Hippocampal formation (tissue), 2 donors: ENCODE data around the gene IKZF5.
A peak's percentile ranks its signal among the peaks of the same experiment; 100 is the strongest.

Experiments
- DNase-seq, 2 donors: peaks; one replicate each; lab custom pipeline; 2025; lab: John Stamatoyannopoulos, UW

IKZF5 gene

DNA sequence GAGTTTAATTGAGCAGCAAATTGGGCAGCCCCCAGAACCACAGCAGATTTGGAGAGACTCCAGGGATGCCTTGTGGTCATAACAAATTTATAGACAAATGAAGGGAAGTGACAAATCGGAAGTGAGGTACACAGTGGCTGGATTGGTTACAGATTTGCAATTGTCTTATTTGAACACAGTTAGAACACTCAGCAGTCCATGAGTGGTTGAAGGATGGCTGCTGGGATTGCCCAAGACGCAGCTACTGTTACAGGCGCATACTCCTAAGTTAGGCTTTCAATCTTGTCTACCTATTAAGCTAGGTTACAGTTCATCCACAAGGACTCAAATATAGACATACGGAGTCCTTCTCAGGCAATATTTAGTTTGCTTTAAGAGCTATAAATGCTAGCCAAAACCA is 7.6 kb upstream of the IKZF5 start:
- no peak for DNase-seq

DNA sequence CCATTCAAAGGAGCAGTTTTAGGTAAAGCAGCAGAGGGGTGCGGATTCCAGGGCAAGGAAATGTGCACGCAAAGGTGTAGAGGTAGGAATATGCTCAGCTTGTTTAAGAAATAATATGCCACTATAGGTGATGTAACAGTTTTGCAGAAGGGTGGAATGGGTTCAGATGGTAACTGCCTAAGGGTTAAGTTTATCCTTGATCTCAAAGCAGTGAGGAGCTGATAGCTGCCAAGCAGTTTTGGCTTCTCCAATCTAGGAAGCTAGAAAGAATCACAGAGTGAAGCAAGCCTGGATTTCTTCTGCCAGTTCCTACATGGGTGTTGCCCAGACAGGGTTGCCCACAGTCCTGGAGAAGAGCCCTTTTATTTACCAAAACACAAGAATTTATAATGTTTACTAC is 6.2 kb upstream of the IKZF5 start:
- no peak for DNase-seq

DNA sequence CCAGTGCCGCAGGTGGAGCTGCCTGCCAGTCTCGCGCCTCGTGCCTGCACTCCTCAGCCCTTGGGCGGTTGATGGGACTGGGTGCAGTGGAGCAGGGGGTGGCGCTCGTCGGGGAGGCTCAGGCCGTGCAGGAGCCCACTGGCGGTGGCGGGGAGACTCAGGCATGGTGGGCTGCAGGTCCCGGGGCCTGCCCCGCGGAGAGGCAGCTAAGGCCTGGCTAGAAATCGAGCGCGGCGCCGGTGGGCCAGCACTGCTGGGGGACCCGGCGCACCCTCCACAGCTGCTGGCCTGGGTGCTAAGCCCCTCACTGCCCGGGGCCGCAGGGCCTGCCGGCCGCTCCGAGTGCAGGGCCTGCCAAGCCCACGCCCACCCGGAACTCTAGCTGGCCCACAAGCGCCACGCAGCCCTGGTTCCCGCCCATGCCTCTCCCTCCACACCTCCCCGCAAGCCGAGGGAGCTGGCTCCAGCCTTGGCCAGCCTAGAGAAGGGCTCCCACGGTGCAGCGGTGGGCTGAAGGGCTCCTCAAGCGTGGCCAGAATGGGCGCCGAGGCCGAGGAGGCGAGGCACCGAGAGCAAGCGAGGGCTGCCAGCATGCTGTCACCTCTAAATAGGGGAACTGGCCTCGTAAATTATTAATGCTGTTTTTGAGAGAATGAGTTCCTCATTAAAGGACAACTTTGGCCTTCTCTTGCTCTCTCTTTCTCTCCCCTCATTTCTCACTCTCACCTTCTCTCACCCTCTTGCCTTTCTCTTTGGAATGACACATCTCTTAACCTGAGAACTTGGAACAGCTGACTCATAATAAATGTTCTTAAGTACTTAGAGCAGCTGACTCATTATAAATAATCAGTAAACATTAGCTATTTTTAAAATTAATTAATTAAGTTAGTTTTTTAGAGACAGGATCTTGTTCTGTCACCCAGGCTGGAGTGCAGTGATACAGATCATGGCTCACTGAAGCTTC is 5.1 kb upstream of the IKZF5 start:
- no peak for DNase-seq

DNA sequence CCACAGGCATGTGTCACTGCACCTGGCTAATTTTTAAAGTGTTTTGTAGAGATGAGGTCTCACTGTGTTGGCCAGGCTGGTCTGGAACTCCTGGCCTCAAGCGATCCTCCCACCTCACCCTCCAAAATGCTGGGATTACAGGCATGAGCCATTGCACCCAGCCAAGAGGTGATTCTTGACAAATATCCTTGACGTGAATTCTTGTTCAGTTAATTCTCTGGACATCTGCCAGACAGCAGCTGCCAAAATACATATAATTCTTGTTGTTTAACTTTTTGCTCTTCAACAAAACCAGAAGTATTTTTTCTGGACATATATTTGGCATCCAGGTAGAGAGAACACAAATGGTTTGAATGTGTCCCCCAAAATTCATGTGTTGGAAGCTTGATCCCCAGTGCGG is 3.4 kb upstream of the IKZF5 start:
- no peak for DNase-seq

DNA sequence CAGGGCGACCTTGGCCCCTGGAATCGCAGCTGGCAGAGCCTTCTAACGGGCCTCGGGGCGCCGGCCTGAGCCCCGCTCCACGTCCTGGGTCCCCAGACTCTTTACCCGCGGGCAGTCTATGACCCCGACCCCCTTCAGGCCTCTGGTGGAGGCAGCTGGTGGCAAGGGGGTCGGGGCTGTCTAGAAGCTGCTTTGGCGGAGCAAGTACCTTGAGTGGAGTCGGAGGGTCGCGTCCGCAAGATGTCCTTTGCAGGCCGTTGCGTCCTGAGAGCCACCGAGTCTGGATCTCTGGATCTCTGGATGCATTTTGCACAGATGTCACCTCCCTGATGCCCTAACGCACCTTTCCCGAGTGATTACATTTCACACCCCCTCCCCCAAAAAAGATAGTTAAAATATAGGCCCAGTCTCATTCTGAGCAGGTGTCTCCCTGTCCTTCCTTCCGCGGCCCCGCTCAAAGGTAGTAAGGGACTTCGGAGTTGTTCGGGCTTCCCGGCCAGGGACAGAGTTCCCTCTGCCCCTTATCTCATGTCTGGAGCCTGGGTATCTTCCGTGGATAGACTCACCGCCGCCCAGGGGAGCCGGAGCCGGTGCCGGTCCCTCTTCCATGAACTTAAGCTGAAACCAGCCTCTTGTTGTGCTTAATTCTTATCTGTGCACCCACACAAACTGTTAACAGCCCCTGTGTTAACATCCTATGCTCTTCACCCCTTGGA is 668 bp upstream of the IKZF5 start:
- DNase-seq = no peak

DNA sequence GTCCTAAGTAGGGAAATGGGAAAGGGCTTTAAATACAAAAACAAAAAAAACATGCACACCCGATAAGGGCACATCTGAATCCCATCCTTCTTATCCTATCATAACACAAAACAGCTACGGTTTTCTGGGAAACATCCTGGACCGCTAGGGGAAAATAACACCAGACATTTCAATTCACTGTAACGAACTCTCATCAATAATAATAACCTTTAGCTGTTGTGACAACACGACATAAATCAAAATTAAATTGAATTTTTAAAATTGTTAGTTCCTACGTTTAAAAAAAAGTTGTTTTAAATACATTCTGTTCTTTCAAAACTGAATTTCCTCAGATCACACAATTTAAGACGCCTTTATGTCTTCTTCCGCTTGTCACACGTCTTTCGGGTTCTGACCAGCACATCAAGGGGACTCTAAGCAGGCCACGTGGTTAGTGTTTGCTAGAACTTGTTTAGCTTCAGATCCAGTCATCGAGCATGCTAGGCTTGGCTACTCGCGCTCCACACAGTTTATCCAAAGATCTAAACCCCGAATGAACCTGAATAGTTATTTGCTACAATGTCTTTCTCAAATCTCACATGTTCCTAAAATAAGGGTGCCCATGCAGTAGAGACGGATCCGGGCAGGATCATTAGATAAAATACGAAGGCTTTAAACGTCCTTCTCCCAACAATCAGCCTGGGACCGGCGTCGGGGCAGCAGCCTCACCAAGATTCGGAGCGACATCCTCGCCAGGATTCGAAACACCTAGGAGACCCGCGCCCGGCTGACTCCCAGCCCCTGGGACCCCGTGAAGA is 839 bp downstream of the IKZF5 start:
- DNase-seq = no peak

DNA sequence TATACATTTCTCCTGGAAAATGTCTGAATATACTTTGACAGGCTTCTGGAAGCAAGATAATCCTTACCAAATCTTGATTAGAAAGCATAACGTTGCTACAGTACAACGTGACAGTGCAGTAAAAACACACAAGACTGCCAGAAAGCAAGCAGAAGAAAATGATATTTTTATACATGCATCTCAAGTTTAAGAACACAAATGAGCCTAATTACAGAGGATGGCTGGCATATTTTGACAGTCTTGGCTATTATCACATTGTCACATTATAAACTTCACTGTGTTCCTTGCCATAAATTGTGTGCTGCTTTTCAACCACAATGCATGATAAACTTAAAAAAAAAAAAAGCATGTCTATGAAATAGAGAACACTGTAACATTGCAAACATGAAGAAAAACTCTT is 4.3 kb downstream of the IKZF5 start:
- DNase-seq = no peak

GRCh38 chr10:123001370-123001769 is 7.2 kb downstream of the IKZF5 start:
- DNase-seq = no peak

- DNase-seq = no peak
Observed at GRCh38 chr10:123000155-123000554, 8.4 kb downstream of the IKZF5 start.

GRCh38 chr10:122999347-122999746 is 9.2 kb downstream of the IKZF5 start:
- no peak for DNase-seq

GRCh38 chr10:122998934-122999333 is 9.7 kb downstream of the IKZF5 start:
- no peak for DNase-seq

- no peak for DNase-seq
Observed at GRCh38 chr10:122998360-122998917, 10.2 kb downstream of the IKZF5 start.

- no peak for DNase-seq
Observed at GRCh38 chr10:122997864-122998263, 10.7 kb downstream of the IKZF5 start.

GRCh38 chr10:122995936-122996335 is 12.7 kb downstream of the IKZF5 start:
- no peak for DNase-seq

GRCh38 chr10:122993797-122994336 is 14.7 kb downstream of the IKZF5 start:
- DNase-seq = no peak

DNA sequence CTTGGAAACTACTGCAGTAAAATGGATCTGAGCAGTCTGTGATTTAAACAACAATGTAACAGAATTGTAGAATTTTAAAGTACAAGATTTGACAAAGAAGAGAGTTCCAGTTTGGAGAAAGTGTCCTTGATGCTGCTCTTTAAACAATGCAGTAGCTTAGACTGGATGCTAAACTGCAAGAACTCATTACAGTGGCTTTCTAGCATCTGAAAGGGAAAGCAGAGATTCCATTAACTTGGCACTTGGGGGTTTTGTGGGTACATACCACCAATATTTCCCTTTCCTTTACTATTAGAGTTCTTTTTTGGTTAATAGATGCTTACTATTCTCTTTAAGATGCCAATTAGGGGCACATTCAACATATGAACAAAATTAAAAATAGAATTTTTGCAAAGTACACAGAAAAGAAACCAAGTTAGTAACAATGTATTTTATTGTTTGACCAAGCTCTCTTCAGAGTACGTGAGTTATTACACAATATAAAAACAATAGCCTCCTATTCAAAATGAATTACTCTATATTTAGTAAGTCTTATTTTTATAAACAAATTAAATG is 16.5 kb downstream of the IKZF5 start:
- DNase-seq = peak in 1 of 2 donors; percentile 48

- no peak for DNase-seq
Observed at GRCh38 chr10:122990278-122990677, 18.3 kb downstream of the IKZF5 start.

- no peak for DNase-seq
Observed at GRCh38 chr10:122988501-122988900, 20.1 kb downstream of the IKZF5 start.

- DNase-seq = no peak
Observed at GRCh38 chr10:122986335-122986734, 22.3 kb downstream of the IKZF5 start.

GRCh38 chr10:122984708-122985107 is 23.9 kb downstream of the IKZF5 start:
- no peak for DNase-seq

GRCh38 chr10:122983898-122984297 is 24.7 kb downstream of the IKZF5 start:
- no peak for DNase-seq
